H1 (cell line): Measurements from ENCODE around the gene SPTBN1. TPM values are rescaled to one million over a fixed set of nuclear protein-coding genes. Genes with fewer than 3 reads are reported as not detected.

Experiments
- CTCF ChIA-PET: fragments of 300-600 bp; sonication (Branson Sonifier 250); formaldehyde crosslinking; loops from one replicate; lab custom pipeline; 2021; ENCODE audit not compliant: partially characterized antibody; lab: Charles Lee
- POLR2A ChIA-PET: fragments of 300-600 bp; sonication (Branson Sonifier 250); formaldehyde crosslinking; loops from one replicate; lab custom pipeline; 2021; ENCODE audit warnings: inconsistent platforms; ENCODE audit not compliant: partially characterized antibody; lab: Charles Lee
- DNase-seq, 2 experiments: peaks; one replicate each; pipeline versions ENCODE4 v3.0.0 to v3.0.0-alpha.2; 2010 to 2022; ENCODE audit warnings: low spot score in 2 of 2, low read depth in 1 of 2, mixed read lengths in 1 of 2
- FAIRE-seq: peaks from 2 replicates; lab custom pipeline; 2011; peaks lifted over from hg19 to GRCh38; lab: Jason Lieb, UNC
- H2AFZ ChIP-seq: 2 replicates; pipeline ENCODE4 v1.8.1; 2012; ENCODE audit warnings: low read length, inconsistent platforms
- H2AK5ac ChIP-seq: 2 replicates; pipeline ENCODE4 v1.6.1; 2013; ENCODE audit warnings: low read depth, low read length
- H2BK120ac ChIP-seq: replicated peaks from 2 replicates; pipeline ENCODE3; 2013; ENCODE audit warnings: low read depth, low read length, inconsistent platforms
- H2BK12ac ChIP-seq: 2 replicates; pipeline ENCODE4 v1.6.1; 2013; ENCODE audit warnings: low read depth, low read length
- H2BK15ac ChIP-seq: 2 replicates; pipeline ENCODE4 v1.6.1; 2013; ENCODE audit warnings: low read length
- H2BK20ac ChIP-seq: 2 replicates; pipeline ENCODE4 v1.6.1; 2013; ENCODE audit warnings: low read length
- H2BK5ac ChIP-seq: 2 replicates; pipeline ENCODE4 v1.6.1; 2013; ENCODE audit warnings: low read depth, low read length
- H3K14ac ChIP-seq: 2 replicates; pipeline ENCODE4 v1.6.1; 2013; ENCODE audit warnings: inconsistent platforms; ENCODE audit not compliant: insufficient read length
- H3K18ac ChIP-seq: 2 replicates; pipeline ENCODE4 v1.6.1; 2013; ENCODE audit warnings: low read length; ENCODE audit errors: extremely low read depth
- H3K23ac ChIP-seq: 2 replicates; pipeline ENCODE4 v1.6.1; 2013; ENCODE audit warnings: inconsistent platforms; ENCODE audit not compliant: insufficient read length
- H3K23me2 ChIP-seq: 2 replicates; pipeline ENCODE4 v1.6.1; 2013; ENCODE audit warnings: low read depth, low read length
- H3K27ac ChIP-seq: 2 replicates; pipeline ENCODE4 v1.6.1; 2011; ENCODE audit warnings: low read depth, low read length, inconsistent platforms
- H3K27me3 ChIP-seq, 4 experiments: replicated peaks in 1 of 4; 1 replicate in 1 of 4; 2 replicates in 3 of 4; pipeline versions ENCODE4 v1.6.1 to v1.8.1; 2011 to 2013; ENCODE audit warnings: low read length in 3 of 4, mild to moderate bottlenecking in 3 of 4, inconsistent platforms in 2 of 4, mixed read lengths in 2 of 4, moderate library complexity in 1 of 4; ENCODE audit not compliant: control insufficient read depth in 3 of 4, insufficient read depth in 3 of 4; ENCODE audit errors: extremely low read depth in 1 of 4
- H3K36me3 ChIP-seq, 4 experiments: 2 replicates each; pipeline versions ENCODE4 v1.6.1 to v1.8.1; 2011 to 2013; ENCODE audit warnings: mild to moderate bottlenecking in 4 of 4, low read length in 3 of 4, moderate library complexity in 2 of 4, control low read depth in 1 of 4, inconsistent platforms in 1 of 4; ENCODE audit not compliant: insufficient read depth in 4 of 4, control insufficient read depth in 2 of 4
- H3K4ac ChIP-seq: replicated peaks from 2 replicates; pipeline ENCODE3; 2013; ENCODE audit warnings: low read length, low read depth, mixed read lengths, inconsistent platforms; ENCODE audit not compliant: insufficient read length
- H3K4me1 ChIP-seq, 4 experiments: replicated peaks in 1 of 4; 1 replicate in 1 of 4; 2 replicates in 3 of 4; pipeline versions ENCODE4 v1.6.1 to v1.8.1; 2011 to 2013; ENCODE audit warnings: low read length in 3 of 4, inconsistent platforms in 2 of 4, mixed read lengths in 1 of 4; ENCODE audit not compliant: insufficient read depth in 4 of 4, control insufficient read depth in 3 of 4
- H3K4me2 ChIP-seq, 2 experiments: 2 replicates each; pipeline versions ENCODE4 v1.6.1 to v1.8.1; 2011 to 2013; ENCODE audit warnings: low read depth in 2 of 2, low read length in 2 of 2, control low read depth in 1 of 2, inconsistent platforms in 1 of 2, mild to moderate bottlenecking in 1 of 2; ENCODE audit not compliant: insufficient read depth in 1 of 2
- H3K4me3 ChIP-seq, 4 experiments: fragments of 200-600, 300-600 bp in 1 of 4; sonication (generic), shearing (Covaris generic), sonication (Bioruptor Twin) in 1 of 4; 2 replicates each; pipeline versions ENCODE4 v1.5.1 to v1.8.1; 2011 to 2016; ENCODE audit warnings: low read length in 4 of 4, low read depth in 3 of 4, control low read depth in 2 of 4, inconsistent platforms in 2 of 4, mild to moderate bottlenecking in 2 of 4, mixed read lengths in 1 of 4, moderate library complexity in 1 of 4; ENCODE audit not compliant: insufficient read depth in 2 of 4; ENCODE audit errors: extremely low read depth in 1 of 4
- H3K56ac ChIP-seq: replicated peaks from 2 replicates; pipeline ENCODE3; 2013; ENCODE audit warnings: low read depth, mild to moderate bottlenecking, mixed read lengths, low read length, inconsistent platforms; ENCODE audit not compliant: insufficient read length
- H3K79me1 ChIP-seq: 2 replicates; pipeline ENCODE4 v1.6.1; 2013; ENCODE audit warnings: low read depth, low read length, control low read depth
- H3K79me2 ChIP-seq, 2 experiments: 2 replicates each; pipeline versions ENCODE4 v1.6.1 to v1.8.1; 2012 to 2013; ENCODE audit warnings: low read length in 2 of 2, mild to moderate bottlenecking in 2 of 2, inconsistent platforms in 1 of 2; ENCODE audit not compliant: insufficient read depth in 2 of 2, control insufficient read depth in 1 of 2
- H3K9ac ChIP-seq, 4 experiments: replicated peaks in 1 of 4; 1 replicate in 1 of 4; 2 replicates in 3 of 4; pipeline versions ENCODE4 v1.6.1 to v1.8.1; 2011 to 2013; ENCODE audit warnings: low read depth in 3 of 4, low read length in 3 of 4, control low read depth in 2 of 4, mild to moderate bottlenecking in 2 of 4, moderate library complexity in 2 of 4, inconsistent platforms in 1 of 4; ENCODE audit errors: extremely low read depth in 1 of 4
- H3K9me3 ChIP-seq, 2 experiments: 2 replicates each; pipeline versions ENCODE4 v1.6.1 to v1.8.1; 2012 to 2013; ENCODE audit warnings: mild to moderate bottlenecking in 2 of 2, moderate library complexity in 2 of 2, control low read depth in 1 of 2, inconsistent platforms in 1 of 2, low read depth in 1 of 2, low read length in 1 of 2, mixed read lengths in 1 of 2; ENCODE audit not compliant: insufficient read depth in 2 of 2
- H4K20me1 ChIP-seq, 2 experiments: replicated peaks in 1 of 2; 2 replicates each; pipeline versions ENCODE3 to v1.8.1; 2011 to 2013; ENCODE audit warnings: inconsistent platforms in 2 of 2, low read length in 2 of 2, mild to moderate bottlenecking in 1 of 2; ENCODE audit not compliant: insufficient read depth in 2 of 2, control insufficient read depth in 1 of 2
- H4K5ac ChIP-seq: 2 replicates; pipeline ENCODE4 v1.6.1; 2013; ENCODE audit warnings: low read length, low read depth, mixed read lengths, inconsistent platforms; ENCODE audit not compliant: insufficient read length
- H4K8ac ChIP-seq: 2 replicates; pipeline ENCODE4 v1.8.0; 2013; ENCODE audit warnings: mild to moderate bottlenecking, moderate library complexity, low read length, inconsistent platforms; ENCODE audit not compliant: insufficient read depth; ENCODE audit errors: extremely low read depth
- H4K91ac ChIP-seq: replicated peaks from 2 replicates; pipeline ENCODE3; 2013; ENCODE audit warnings: low read length, mixed read lengths, inconsistent platforms; ENCODE audit not compliant: insufficient read length
- POU5F1 ChIP-seq: IDR thresholded peaks from 2 replicates; pipeline ENCODE4 v1.6.1; 2011; ENCODE audit warnings: low read depth, mild to moderate bottlenecking, low read length, moderate library complexity
- polyA plus RNA-seq, 7 experiments: library from polyadenylated mRNA; depleted of rRNA in 3 of 7; stranded (reverse) in 5 of 7; unstranded in 2 of 7; fragments of >200 nt in 5 of 7; fragments of 200-250 nt in 2 of 7; gene quantifications; 1 replicate in 5 of 7; 2 replicates in 1 of 7; 4 replicates in 1 of 7; pipeline versions ENCODE4 v1.2.1 to v1.2.3, GENCODE V29; 2011 to 2013; ENCODE audit warnings: missing spikeins in 2 of 7, mixed read lengths in 2 of 7
- total RNA-seq: library from RNA; stranded (reverse); fragmentation: NEBNext Ultra II Directional; extraction: Animal tissue kit (Norgen Biotek cat#: 25700); gene quantifications from 2 replicates; pipeline ENCODE4 v1.2.1, GENCODE V29; 2021

The SPTBN1 gene
- total and polyA plus RNA-seq, 2 of the 8 experiments (the other 6 are each of a cell fraction or from before 2014, with no cell fraction given): 31.8 to 180 TPM

DNA sequence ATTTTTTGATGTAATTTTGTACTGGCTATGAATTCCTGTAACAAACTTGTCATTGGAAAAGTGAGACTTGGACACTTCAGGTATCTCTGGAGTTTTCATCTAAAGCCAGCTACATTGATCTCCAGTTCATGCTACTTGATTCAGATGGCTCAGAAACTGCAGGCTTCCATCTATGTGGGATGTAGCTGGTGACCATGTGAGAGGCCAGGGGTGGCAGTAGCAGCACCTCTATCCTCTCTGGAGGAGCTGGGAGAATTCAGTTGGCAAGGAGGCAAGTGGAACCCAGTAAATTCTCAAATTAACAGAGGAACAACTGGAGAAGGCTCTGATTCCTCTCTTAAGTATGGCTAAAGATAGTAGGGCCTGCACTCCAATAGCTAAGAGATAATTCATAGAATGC is 10.0 kb upstream of the SPTBN1 start:
- Histone ChIP-seq H3K79me2 (no peaks in the 10 kb centered on the region), H4K20me1 (no peaks in the 10 kb centered on the region), H2BK20ac (no peak overlapping the region), H4K8ac (no peak overlapping the region), H2AFZ (no peak overlapping the region), H3K14ac (no peak overlapping the region), H3K9ac (no peak overlapping the region), H3K79me1 (no peaks in the 10 kb centered on the region), H3K36me3 (no peaks in the 10 kb centered on the region), H2BK15ac (no peak overlapping the region), H2BK12ac (no peak overlapping the region), H3K18ac (no peak overlapping the region), H3K27me3 (no peaks in the 10 kb centered on the region), H3K27ac (no peak overlapping the region), H3K4me2 (no peak overlapping the region), H3K9me3 (no peaks in the 10 kb centered on the region), H3K23ac (no peak overlapping the region), H4K91ac (no peak overlapping the region), H3K56ac (no peak overlapping the region), H3K4me1 (no peaks in the 10 kb centered on the region), H2AK5ac (no peak overlapping the region), H4K5ac (no peak overlapping the region), H3K4ac (no peak overlapping the region), H2BK120ac (no peak overlapping the region), H3K4me3 (no peak overlapping the region), H3K23me2 (no peaks in the 10 kb centered on the region), H2BK5ac (no peak overlapping the region)
- FAIRE-seq: no peak
- ChIA-PET POLR2A (no interaction called here), CTCF (interaction anchor here (0.6 to 1.6 kb wide), 5 partner anchors 8 to 306 kb away, joined by 3 to 8 read pairs (median 4); no protein-coding TSS in a partner anchor)
- no peak for DNase-seq
- TF ChIP-seq POU5F1: no peak
